ENCODE results near the gene ZNF581.

DNA sequence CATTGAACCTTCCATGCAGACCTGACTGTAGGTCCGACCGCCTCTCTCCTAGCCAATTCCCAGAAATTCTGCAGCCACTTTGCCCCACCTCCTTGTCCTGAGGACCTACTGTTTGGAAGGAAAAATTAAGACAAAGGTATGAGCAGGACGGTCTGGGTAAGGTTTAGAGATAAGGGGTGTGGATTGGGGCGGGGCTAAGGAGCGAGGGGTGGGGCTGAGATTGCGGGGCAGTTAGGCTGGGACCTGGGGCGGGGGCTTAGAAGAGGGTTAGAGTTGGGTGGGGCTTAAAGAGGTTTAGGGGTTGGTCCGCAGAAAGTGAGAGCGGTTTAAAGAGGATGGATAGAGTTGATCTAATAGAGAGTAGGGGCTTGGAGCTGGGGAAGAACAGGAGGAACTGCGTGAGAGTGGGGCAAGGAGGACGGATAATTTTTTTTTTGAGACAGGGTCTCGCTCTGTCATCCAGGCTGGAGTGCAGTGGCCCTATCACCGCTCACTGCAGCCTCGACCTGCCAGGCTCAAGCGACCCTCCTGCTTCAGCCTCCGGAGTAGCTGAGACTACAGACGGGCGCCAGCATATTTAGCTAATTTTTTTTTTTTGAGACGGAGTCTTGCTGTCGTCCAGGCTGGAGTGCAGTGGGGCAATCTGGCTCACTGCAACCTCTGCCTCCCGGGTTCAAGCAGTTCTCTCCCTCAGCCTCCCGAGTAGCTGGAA, 39.7 kb upstream of the ZNF581 start:
- no peak for TF ChIP-seq POLR2A (IDR thresholded peaks at IDR 0.05)
- no peak for TF ChIP-seq CTCF (IDR thresholded peaks at IDR 0.05)
